Measurements from ENCODE around the gene SYNE2.

DNA sequence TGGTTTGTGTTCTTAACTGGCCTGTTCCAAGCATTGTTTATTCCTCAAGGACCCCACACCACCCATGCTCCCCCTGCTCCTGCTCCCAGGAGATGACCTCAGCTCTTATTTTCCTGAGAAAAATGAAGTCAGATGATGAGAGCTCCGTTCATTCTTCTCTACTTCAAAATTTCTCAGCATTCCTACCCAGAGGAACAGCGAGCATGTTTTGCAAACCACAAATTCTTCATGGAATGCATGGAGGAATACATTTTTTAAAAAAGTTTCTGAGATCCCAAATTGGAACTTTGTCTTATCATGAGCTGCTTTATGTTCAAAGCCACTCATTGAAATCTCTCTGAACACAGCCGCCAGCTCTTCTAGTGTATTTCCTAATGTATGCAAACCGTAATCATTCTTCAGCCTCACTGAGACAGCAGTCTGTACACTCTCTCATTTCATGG, 44.9 kb downstream of the SYNE2 start:
- TF ChIP-seq CTCF (IDR thresholded peaks at IDR 0.05) (no peak), POLR2A (IDR thresholded peaks at IDR 0.05) (no peak)
